Ascending aorta (tissue), 2 donors: ENCODE data around the gene GOLGA8N. TPM values are rescaled to one million over a fixed set of nuclear protein-coding genes. Genes with fewer than 3 reads are reported as not detected.

Experiments used
- DNase-seq, 2 donors: peaks; one replicate each; pipeline ENCODE4 v3.0.0-alpha.2; 2019; ENCODE audit warnings: low spot score in 2 of 2
- H3K27ac ChIP-seq, 2 donors: fragments of 200-600 bp; sonication (generic); one replicate each; pipeline ENCODE4 v1.5.1; 2016 to 2017; ENCODE audit warnings: mild to moderate bottlenecking in 1 of 2
- H3K27me3 ChIP-seq: fragments of 200-600 bp; sonication (generic); one replicate; pipeline ENCODE4 v1.5.1; 2017
- H3K36me3 ChIP-seq, 2 donors: fragments of 200-600 bp; sonication (generic); one replicate each; pipeline ENCODE4 v1.5.1; 2016
- H3K4me1 ChIP-seq, 2 donors: fragments of 200-600 bp; sonication (generic); one replicate each; pipeline ENCODE4 v1.5.1; 2016 to 2017; ENCODE audit warnings: mild to moderate bottlenecking in 1 of 2
- H3K4me3 ChIP-seq, 2 donors: fragments of 200-600 bp; sonication (generic); one replicate each; pipeline ENCODE4 v1.5.1; 2016 to 2017; ENCODE audit warnings: mild to moderate bottlenecking in 1 of 2
- H3K9me3 ChIP-seq, 2 donors: fragments of 200-600 bp; sonication (generic); one replicate each; pipeline ENCODE4 v1.5.1; 2016
- intact Hi-C: fragments of 100-400 bp; cut with DNase I; formaldehyde crosslinking; loops from one replicate; pipeline ENCODE4 v1.15.1; 2023
- total RNA-seq: library from RNA; depleted of rRNA; stranded (reverse); fragments of >200 nt; gene quantifications from one replicate; pipeline ENCODE4 v1.1.0, GENCODE V29; 2016
- TF ChIP-seq, protein P1 (sequence below), 3 experiments: fragments of 200-600 bp in 2 of 3; fragments of 450-650 bp in 1 of 3; sonication (generic) in 2 of 3; IDR thresholded peaks; one replicate each; pipeline ENCODE4 v1.5.1; 2016 to 2019; ENCODE audit warnings: antibody characterized with exemption in 3 of 3, mild to moderate bottlenecking in 1 of 3, moderate library complexity in 1 of 3

GOLGA8N gene
- total RNA-seq, 1 donor from 2014 or later = 20.6 TPM

DNA sequence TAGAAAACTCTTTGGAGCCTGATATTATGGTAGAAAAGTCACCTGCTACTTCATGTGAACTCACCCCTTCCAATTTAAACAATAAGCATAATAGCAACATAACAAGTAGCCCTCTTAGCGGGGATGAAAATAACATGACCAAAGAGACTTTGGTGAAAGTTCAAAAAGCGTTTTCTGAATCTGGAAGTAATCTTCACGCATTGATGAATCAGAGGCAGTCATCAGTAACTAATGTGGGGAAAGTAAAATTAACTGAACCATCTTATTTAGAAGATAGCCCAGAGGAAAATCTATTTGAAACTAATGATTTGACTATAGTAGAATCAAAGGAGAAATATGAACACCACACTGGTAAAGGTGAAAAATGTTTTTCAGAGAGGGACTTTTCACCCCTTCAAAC, 43.2 kb downstream of the GOLGA8N start:
- no peak for DNase-seq
- intact Hi-C loops = no loop called here
- Histone ChIP-seq H3K27me3 (no peaks in the 10 kb centered on the region), H3K4me3 (no peak overlapping the region), H3K27ac (no peak overlapping the region), H3K4me1 (no peaks in the 10 kb centered on the region), H3K36me3 (no peaks in the 10 kb centered on the region), H3K9me3 (no peaks in the 10 kb centered on the region)
- TF ChIP-seq, protein P1, sequence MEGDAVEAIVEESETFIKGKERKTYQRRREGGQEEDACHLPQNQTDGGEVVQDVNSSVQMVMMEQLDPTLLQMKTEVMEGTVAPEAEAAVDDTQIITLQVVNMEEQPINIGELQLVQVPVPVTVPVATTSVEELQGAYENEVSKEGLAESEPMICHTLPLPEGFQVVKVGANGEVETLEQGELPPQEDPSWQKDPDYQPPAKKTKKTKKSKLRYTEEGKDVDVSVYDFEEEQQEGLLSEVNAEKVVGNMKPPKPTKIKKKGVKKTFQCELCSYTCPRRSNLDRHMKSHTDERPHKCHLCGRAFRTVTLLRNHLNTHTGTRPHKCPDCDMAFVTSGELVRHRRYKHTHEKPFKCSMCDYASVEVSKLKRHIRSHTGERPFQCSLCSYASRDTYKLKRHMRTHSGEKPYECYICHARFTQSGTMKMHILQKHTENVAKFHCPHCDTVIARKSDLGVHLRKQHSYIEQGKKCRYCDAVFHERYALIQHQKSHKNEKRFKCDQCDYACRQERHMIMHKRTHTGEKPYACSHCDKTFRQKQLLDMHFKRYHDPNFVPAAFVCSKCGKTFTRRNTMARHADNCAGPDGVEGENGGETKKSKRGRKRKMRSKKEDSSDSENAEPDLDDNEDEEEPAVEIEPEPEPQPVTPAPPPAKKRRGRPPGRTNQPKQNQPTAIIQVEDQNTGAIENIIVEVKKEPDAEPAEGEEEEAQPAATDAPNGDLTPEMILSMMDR (IDR thresholded peaks at IDR 0.05) = no peak

DNA sequence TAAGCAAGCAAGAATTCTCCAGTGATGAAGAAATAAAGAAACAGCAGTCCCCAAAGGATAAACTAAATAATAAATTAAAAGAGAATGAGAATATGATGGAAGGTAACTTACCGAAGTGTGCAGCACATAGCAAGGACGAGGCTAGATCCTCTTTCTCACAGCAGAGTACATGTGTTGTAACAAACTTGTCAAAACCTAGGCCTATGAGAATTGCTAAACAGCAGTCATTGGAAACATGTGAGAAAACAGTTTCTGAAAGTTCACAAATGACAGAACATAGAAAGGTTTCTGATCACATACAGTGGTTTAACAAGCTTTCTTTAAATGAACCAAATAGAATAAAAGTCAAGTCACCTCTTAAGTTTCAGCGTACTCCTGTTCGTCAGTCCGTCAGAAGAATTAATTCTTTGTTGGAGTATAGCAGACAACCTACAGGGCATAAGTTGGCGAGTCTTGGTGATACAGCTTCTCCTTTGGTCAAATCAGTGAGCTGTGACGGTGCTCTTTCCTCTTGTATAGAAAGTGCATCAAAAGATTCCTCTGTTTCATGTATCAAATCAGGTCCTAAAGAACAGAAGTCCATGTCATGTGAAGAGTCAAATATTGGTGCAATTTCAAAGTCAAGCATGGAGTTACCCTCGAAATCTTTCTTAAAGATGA, 43.8 kb downstream of the GOLGA8N start:
- Histone ChIP-seq H3K36me3 (no peaks in the 10 kb centered on the region), H3K9me3 (no peaks in the 10 kb centered on the region), H3K27ac (no peak overlapping the region), H3K27me3 (no peaks in the 10 kb centered on the region), H3K4me3 (no peak overlapping the region), H3K4me1 (no peaks in the 10 kb centered on the region)
- intact Hi-C loops = no loop called here
- TF ChIP-seq, protein P1 (IDR thresholded peaks at IDR 0.05) = no peak
- no peak for DNase-seq

GRCh38 chr15:32637704-32638103, 44.4 kb downstream of the GOLGA8N start:
- Histone ChIP-seq H3K27me3 (no peaks in the 10 kb centered on the region), H3K27ac (no peak overlapping the region), H3K4me1 (no peaks in the 10 kb centered on the region), H3K4me3 (no peak overlapping the region), H3K9me3 (no peaks in the 10 kb centered on the region), H3K36me3 (no peaks in the 10 kb centered on the region)
- no peak for DNase-seq
- TF ChIP-seq, protein P1 (IDR thresholded peaks at IDR 0.05) = no peak
- intact Hi-C loops = no loop called here

DNA sequence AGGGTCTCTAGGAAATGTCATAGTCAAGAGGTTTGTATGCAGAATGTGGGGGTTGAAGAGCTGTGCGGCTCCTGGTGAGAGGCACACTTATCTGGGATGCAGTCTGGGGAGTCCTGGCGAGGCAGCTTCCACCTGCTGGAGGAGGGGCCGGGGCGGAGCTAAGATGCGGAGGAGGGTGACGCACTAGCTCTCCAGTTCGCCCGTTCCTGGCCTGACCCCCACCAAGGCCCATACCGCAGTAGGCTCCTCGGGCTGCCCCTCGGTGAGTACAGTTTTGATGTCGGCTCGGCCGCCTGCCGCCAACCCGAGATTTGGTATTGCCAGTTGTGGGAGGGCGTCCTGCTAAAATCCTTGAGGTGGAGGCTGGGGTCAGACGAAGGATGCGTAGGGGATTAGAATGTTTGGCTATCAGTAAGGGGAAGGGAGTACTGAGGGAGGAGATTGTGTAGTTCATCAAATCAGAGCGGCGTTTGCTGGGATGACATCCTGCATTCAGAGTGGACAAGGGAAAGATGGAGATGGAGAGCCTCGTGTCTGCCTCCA, 48.3 kb downstream of the GOLGA8N start, which contains the start of gene SCG5:
Gene SCG5, plus strand, starts transcription at position 194 of the 543 bp plus-strand sequence. CDS start 1,883 bp downstream, outside the sequence.
- H3K27ac ChIP-seq = no peak within 1 kb of the TSS
- H3K27me3 ChIP-seq = no peaks in the 10 kb centered on the region
- DNase-seq = no peak
- no peaks in the 10 kb centered on the region for H3K9me3 ChIP-seq
- H3K4me1 ChIP-seq = no peaks in the 10 kb centered on the region
- intact Hi-C loops = no loop called here
- H3K4me3 ChIP-seq = peak within 1 kb of the TSS in 1 of 2 donors; percentile 48
- H3K36me3 ChIP-seq = no peaks in the 10 kb centered on the region
- TF ChIP-seq, protein P1 (IDR thresholded peaks at IDR 0.05) = no peak

GRCh38 chr15:32642667-32643435, 49.6 kb downstream of the GOLGA8N start:
- DNase-seq = no peak
- H3K27me3 ChIP-seq = no peaks in the 10 kb centered on the region
- no peak overlapping the region for H3K4me3 ChIP-seq
- intact Hi-C loops = no loop called here
- no peaks in the 10 kb centered on the region for H3K4me1 ChIP-seq
- H3K36me3 ChIP-seq = no peaks in the 10 kb centered on the region
- no peak overlapping the region for H3K27ac ChIP-seq
- H3K9me3 ChIP-seq = no peaks in the 10 kb centered on the region
- TF ChIP-seq, protein P1 (IDR thresholded peaks at IDR 0.05) = no peak
